ENCODE data around the gene HNRNPU.

HNRNPU gene

GRCh38 chr1:244821134-244821533 is 43.2 kb downstream of the HNRNPU start:
- H3K27me3 ChIP-seq (ENCODE audit: insufficient read depth, low read length), result no peaks in the 10 kb centered on the region
- H3K79me2 ChIP-seq (ENCODE audit: insufficient read depth, low read length), result no peaks in the 10 kb centered on the region
- H3K27ac ChIP-seq (ENCODE audit: low read depth, low read length, poor library complexity, severe bottlenecking), result no peak overlapping the region
- H3F3A ChIP-seq (ENCODE audit: insufficient read depth, low read length), result no peaks in the 10 kb centered on the region
- no peaks in the 10 kb centered on the region for H4K20me1 ChIP-seq (ENCODE audit: insufficient read depth, low read length)
- H2AFZ ChIP-seq (ENCODE audit: low read length), result no peak overlapping the region
- H3K9me2 ChIP-seq (ENCODE audit: low read depth, low read length), result no peaks in the 10 kb centered on the region
- H3K4me3 ChIP-seq (ENCODE audit: low read depth, low read length, poor library complexity, severe bottlenecking), result no peak overlapping the region
- H3K4me2 ChIP-seq (ENCODE audit: low read length), result no peak overlapping the region
- H3K9me3 ChIP-seq (ENCODE audit: low read length), result no peaks in the 10 kb centered on the region
- H3K9ac ChIP-seq (ENCODE audit: low read length), result no peak overlapping the region
- peaks cover 1% of the 10 kb centered on the region for H3K4me1 ChIP-seq (ENCODE audit: insufficient read depth, low read length, severe bottlenecking)
- H3K36me3 ChIP-seq (ENCODE audit: insufficient read depth, low read length), result no peaks in the 10 kb centered on the region
- TF ChIP-seq EZH2 (IDR thresholded peaks at IDR 0.05; ENCODE audit: borderline replicate concordance, low read length) (no peak), CTCF (IDR thresholded peaks at IDR 0.05; ENCODE audit: low read length) (no peak)

- Histone ChIP-seq H3K4me2 (ENCODE audit: low read length) (no peak overlapping the region), H3K9me2 (ENCODE audit: low read depth, low read length) (no peaks in the 10 kb centered on the region), H3K79me2 (ENCODE audit: insufficient read depth, low read length) (no peaks in the 10 kb centered on the region), H3K4me1 (ENCODE audit: insufficient read depth, low read length, severe bottlenecking) (peaks cover 11% of the 10 kb centered on the region), H3K27me3 (ENCODE audit: insufficient read depth, low read length) (no peaks in the 10 kb centered on the region; the same call in 1 of the 2 replicates), H2AFZ (ENCODE audit: low read length) (no peak overlapping the region), H3K9ac (ENCODE audit: low read length) (no peak overlapping the region), H3K4me3 (ENCODE audit: low read depth, low read length, poor library complexity, severe bottlenecking) (no peak overlapping the region), H4K20me1 (ENCODE audit: insufficient read depth, low read length) (no peaks in the 10 kb centered on the region), H3K36me3 (ENCODE audit: insufficient read depth, low read length) (no peaks in the 10 kb centered on the region), H3F3A (ENCODE audit: insufficient read depth, low read length) (no peaks in the 10 kb centered on the region), H3K9me3 (ENCODE audit: low read length) (no peaks in the 10 kb centered on the region), H3K27ac (ENCODE audit: low read depth, low read length, poor library complexity, severe bottlenecking) (no peak overlapping the region)
- TF ChIP-seq CTCF (IDR thresholded peaks at IDR 0.05; ENCODE audit: low read length) (no peak), EZH2 (IDR thresholded peaks at IDR 0.05; ENCODE audit: borderline replicate concordance, low read length) (no peak)
These were observed 44.2 kb downstream of the HNRNPU start for GRCh38 chr1:244820131-244820530.

GRCh38 chr1:244817415-244817894 is 46.9 kb downstream of the HNRNPU start:
- no peaks in the 10 kb centered on the region for H3K79me2 ChIP-seq (ENCODE audit: insufficient read depth, low read length)
- H3K9me2 ChIP-seq (ENCODE audit: low read depth, low read length), result no peaks in the 10 kb centered on the region
- no peak overlapping the region for H3K4me3 ChIP-seq (ENCODE audit: low read depth, low read length, poor library complexity, severe bottlenecking)
- H2AFZ ChIP-seq (ENCODE audit: low read length), result no peak overlapping the region
- TF ChIP-seq CTCF (IDR thresholded peaks at IDR 0.05; ENCODE audit: low read length), result no peak
- TF ChIP-seq EZH2 (IDR thresholded peaks at IDR 0.05; ENCODE audit: borderline replicate concordance, low read length), result no peak
- H3K36me3 ChIP-seq (ENCODE audit: insufficient read depth, low read length), result no peaks in the 10 kb centered on the region
- H3K9me3 ChIP-seq (ENCODE audit: low read length), result no peaks in the 10 kb centered on the region
- H3F3A ChIP-seq (ENCODE audit: insufficient read depth, low read length), result no peaks in the 10 kb centered on the region
- H3K4me1 ChIP-seq (ENCODE audit: insufficient read depth, low read length, severe bottlenecking), result peaks cover 17% of the 10 kb centered on the region
- H3K27me3 ChIP-seq (ENCODE audit: insufficient read depth, low read length), result no peaks in the 10 kb centered on the region; the same call in 1 of the 2 replicates
- no peak overlapping the region for H3K4me2 ChIP-seq (ENCODE audit: low read length)
- H3K27ac ChIP-seq (ENCODE audit: low read depth, low read length, poor library complexity, severe bottlenecking), result no peak overlapping the region
- H3K9ac ChIP-seq (ENCODE audit: low read length), result no peak overlapping the region
- no peaks in the 10 kb centered on the region for H4K20me1 ChIP-seq (ENCODE audit: insufficient read depth, low read length)

Data from OCI-LY1 (cell line).